GM19025 (cell line): ENCODE measurements around the gene APBB1.

Experiments used
- ATAC-seq: cut with Tn5 transposase; IDR thresholded peaks from one replicate; pipeline ENCODE4 v1.9.1; 2021; ENCODE audit warnings: mild to moderate bottlenecking, low read depth, moderate library complexity; ENCODE audit not compliant: unreplicated experiment

Gene APBB1

GRCh38 chr11:6419009-6419631 lies at the start of gene APBB1:
TSS of gene APBB1 (minus strand) at chr11:6419094. CDS start at chr11:6411347, 7,747 bp downstream.
- ATAC-seq: peak; percentile 55

GRCh38 chr11:6459099-6459450 lies 40.2 kb upstream of the APBB1 start:
- no peak for ATAC-seq

- ATAC-seq: no peak
Measured at GRCh38 chr11:6458352-6459098, 39.6 kb upstream of the APBB1 start.

- no peak for ATAC-seq
Measured at GRCh38 chr11:6457581-6458320, 38.9 kb upstream of the APBB1 start.

GRCh38 chr11:6456361-6457073 lies 37.6 kb upstream of the APBB1 start:
- ATAC-seq: no peak

GRCh38 chr11:6455070-6455469 lies 36.2 kb upstream of the APBB1 start:
- no peak for ATAC-seq

- ATAC-seq: no peak
Measured at GRCh38 chr11:6453152-6453551, 34.3 kb upstream of the APBB1 start.

GRCh38 chr11:6452219-6452618 lies 33.3 kb upstream of the APBB1 start:
- no peak for ATAC-seq

- no peak for ATAC-seq
Measured at GRCh38 chr11:6448574-6448973, 29.7 kb upstream of the APBB1 start.

- no peak for ATAC-seq
Measured at GRCh38 chr11:6443269-6444003, 24.5 kb upstream of the APBB1 start.

- no peak for ATAC-seq
Measured at GRCh38 chr11:6442441-6442840, 23.5 kb upstream of the APBB1 start.

- ATAC-seq: no peak
Measured at GRCh38 chr11:6440906-6441358, 22.0 kb upstream of the APBB1 start, which contains the start of gene HPX. TSS of gene HPX (minus strand) at chr11:6440987. CDS start at chr11:6440963, 24 bp downstream.

- no peak for ATAC-seq
Measured at GRCh38 chr11:6438979-6439571, 20.2 kb upstream of the APBB1 start.

GRCh38 chr11:6437993-6438392 lies 19.1 kb upstream of the APBB1 start:
- no peak for ATAC-seq

- no peak for ATAC-seq
Measured at GRCh38 chr11:6437423-6437822, 18.5 kb upstream of the APBB1 start.

- no peak for ATAC-seq
Measured at GRCh38 chr11:6433998-6434660, 15.2 kb upstream of the APBB1 start.

GRCh38 chr11:6431861-6432260 lies 13.0 kb upstream of the APBB1 start:
- no peak for ATAC-seq

GRCh38 chr11:6427516-6427915 lies 8.6 kb upstream of the APBB1 start:
- ATAC-seq: no peak

- no peak for ATAC-seq
Measured at GRCh38 chr11:6420677-6421076, 1.8 kb upstream of the APBB1 start.
